GM18498 (cell line): ENCODE results near the gene TMEM247.

ENCODE experiments used
- ATAC-seq: cut with Tn5 transposase; IDR thresholded peaks from one replicate; pipeline ENCODE4 v1.9.1; 2021; ENCODE audit warnings: mild to moderate bottlenecking, moderate library complexity; ENCODE audit not compliant: unreplicated experiment

The TMEM247 gene

DNA sequence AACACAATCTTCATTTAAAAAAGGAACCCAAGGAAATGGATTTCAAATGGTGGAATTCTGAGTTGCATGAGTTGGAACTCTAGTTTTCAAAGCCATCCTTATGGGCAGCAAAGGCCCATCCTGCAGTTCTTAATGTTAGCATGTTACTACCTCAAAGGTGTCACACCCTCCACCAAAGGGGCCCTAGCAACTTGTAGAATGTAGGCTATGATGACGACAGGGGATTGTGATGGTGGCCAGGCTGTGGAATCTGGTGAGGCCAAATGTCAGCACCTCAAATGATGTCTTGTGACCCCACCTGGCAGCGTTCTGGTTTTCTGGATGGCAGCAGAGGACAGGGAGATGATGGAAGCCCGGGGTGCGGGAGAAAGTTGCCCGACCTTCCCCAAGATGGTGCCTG lies at the start of gene TMEM247:
TSS of gene TMEM247 (plus strand) at position 301 of the 400 bp plus-strand sequence.
- no peak for ATAC-seq

DNA sequence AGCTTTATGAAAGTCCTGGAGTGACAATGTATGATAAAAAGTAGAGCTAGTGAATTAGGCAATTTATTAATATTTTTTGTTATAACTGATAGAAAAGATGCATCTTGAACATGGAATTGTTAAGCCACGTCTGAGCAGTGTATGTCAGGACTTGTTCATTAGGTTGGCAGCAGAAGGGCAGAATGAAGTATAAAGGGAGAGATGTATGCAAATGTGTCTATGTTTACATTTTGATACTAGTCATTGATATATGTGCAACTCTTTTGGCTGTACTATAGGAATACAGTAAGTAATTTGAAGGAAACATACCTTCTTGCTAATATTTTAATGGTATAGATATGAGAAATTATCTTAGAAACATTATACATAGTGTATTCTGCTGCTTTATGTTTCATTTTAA lies 49.0 kb upstream of the TMEM247 start:
- ATAC-seq: no peak

DNA sequence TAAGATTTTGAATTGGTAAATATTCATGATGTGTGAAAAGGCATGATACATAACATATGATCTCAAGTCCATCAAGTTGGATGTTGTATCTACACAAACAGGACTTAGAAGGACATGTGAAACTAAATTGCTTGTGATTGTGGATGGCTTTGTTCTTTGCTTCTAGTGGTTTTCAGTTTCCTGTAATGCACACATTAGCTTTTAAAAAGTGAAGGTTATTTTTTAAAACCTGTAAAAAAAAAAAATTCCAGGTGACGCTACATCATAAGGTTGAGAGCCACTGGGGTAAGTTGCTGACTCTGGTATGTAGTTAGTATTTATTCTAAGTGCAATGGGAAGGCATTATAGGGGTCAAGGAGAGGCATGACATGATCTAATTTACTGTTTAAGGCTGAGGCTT lies 48.4 kb upstream of the TMEM247 start:
- no peak for ATAC-seq

DNA sequence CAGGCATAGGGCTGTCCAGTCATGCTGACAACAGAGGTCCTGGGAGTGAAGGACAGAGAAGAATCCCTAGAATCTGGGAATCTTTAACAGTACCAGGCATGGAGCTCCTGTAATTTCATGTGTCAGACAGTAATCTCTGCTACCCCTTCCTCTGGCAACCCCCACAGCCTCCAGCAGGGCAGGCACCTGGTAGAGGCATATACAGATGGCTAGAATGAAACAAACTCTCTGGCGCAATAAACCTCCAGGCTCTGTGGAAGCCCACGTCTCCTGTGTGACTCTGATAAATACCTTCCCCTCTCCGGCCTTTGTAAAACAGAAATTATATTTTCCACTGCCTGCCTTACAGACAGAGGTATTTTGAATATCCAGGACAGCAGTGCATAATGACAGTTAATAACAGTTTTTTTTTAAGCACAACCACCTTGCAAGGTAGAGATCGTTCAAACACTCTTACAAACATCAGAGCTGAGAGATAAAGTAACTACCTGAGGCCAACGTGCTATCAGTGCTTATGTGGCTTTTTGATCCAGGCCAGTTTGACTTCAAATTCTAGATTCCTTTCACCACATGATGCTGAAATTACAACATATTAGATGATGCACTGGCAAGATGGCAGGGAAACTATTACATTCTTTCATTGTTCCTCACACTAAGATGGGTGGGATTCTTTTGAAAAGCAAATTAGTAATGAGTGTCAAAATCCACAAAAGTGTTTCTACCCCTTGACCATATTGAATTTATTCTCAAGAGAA lies 47.7 kb upstream of the TMEM247 start:
- no peak for ATAC-seq

DNA sequence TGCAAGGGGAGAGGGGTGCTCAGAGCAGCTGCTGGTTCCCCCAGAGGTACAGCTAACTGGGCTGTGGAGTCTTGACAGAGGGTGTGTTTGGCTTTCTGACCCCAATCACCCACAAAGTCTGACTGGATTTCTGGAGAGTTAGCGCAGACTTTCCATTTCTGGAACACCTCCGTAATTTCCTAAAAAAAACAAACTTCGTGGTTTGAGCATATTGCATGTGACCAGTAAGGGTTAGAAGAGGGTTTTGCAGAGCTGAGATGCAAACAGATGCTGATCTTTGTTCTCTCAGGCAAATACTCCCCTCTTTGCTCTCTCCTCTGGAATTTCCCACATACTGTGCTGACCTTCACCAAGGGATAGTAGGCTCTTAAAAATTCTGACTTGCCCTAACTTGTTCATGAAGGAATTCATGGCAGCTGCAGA lies 44.5 kb upstream of the TMEM247 start:
- no peak for ATAC-seq

DNA sequence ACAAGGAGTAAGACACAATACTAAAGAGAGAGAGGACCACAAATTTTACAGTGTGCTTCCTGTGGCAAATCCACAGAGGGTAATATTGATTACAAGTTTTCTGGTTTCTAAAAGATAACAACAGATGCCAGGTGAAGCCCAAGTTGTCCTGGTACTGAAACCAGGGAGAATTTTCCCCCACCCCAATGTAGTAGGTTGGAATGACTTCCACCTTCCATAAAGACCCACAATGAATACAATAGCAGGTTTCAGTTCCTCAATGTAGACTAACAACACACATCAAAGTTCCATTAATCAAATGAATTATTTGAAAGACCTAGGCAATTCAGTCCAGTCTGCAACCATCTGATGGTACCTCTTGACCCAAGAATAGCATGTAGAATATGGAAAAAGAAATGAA lies 44.0 kb upstream of the TMEM247 start:
- no peak for ATAC-seq

DNA sequence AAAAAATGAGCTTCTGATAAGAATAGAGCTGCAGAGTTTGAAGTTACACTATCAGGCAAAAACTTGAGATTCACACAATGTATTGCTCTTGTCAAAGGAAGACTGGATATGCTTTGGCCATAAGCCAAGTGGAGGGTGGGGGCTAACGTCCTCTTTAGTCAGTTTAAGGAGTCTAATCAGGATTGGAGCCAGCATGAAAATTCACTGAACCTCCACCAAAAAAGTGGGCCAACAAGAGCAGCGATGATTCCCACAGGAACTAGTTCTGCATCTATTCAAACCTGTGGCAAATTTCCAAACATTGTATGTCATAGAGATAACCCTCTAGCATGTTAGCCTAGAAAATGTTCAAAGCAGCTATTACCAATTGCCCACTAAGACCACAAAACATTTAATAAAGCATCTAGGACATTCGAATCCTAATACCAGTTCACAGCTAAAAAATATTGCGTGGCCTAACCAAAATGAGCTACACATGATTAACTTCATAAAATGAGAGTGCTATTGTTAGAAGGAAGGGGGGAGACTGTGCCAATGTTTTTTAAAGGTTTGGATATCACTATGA lies 43.5 kb upstream of the TMEM247 start:
- no peak for ATAC-seq

DNA sequence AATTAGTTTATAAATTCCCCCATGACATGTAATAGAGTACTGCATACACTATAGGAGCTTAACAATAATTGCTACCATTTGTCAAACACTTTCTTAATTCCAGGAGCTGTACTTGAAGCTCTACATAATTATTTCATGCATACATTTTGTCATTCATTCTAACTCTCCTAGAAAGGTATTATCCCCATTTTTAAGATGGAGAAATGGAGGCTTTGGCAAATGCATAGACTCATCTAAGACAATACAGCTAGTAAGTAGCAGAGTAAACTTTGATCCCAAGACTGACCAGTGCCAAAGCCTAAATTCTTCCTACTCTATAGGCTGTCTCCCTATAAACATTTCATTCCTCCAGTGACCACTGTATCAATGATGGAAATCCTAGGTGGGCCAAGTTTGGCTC lies 42.6 kb upstream of the TMEM247 start:
- ATAC-seq: no peak

DNA sequence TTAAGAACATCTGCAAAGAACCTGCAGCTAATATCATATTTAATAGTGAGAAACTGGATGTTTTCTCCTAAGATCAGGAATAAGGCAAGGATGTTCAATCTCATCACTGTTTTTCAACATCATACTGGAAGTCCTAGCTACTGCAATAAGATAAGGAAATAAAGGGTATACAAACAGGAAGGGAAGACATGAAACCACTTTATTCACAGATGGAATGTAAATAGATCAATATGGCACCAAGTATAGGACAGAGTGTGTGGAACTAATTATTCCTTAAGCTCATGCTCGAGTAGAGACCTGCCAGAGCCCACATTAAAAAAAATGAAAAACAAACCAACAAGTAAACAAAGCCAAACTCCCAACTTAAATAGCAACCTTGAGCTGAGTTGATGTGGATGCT lies 41.3 kb upstream of the TMEM247 start:
- no peak for ATAC-seq

DNA sequence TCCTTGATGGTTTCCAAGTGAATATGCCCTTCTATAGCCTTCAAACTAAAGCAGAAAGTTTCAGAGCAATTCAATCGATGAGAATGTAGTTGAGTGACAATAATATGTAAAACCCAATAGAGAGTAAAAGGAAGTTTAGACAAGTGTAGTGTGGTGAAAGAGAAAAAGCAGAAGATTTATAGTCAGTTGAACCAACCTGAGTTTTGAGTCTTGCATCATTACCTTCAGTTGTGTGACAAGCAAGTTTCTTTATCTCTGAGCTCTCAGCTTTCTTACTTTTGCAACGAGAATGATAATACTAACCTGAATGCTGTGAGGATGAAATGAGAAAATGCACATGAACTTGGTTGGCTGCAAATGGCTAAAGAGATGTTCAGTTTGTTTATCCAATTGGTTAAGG lies 40.6 kb upstream of the TMEM247 start:
- no peak for ATAC-seq

DNA sequence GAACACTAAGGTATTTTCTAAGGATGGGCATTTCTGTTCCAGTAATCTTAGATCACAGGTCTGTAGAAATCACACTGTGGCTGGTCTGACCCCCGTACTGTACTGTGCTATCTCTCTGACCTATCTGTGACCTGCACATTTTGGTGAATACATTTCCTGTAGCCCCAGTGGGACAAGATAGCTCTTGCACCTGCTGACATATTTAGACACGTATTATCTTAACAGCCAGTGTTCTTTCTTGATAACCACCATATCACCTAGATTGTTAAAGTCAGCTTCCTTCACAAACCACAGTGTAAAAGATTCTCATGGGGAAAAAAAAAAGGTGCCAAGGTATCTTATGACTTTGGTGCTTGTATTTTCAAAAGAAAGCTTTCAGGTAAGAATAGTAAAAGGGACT lies 39.8 kb upstream of the TMEM247 start:
- no peak for ATAC-seq

DNA sequence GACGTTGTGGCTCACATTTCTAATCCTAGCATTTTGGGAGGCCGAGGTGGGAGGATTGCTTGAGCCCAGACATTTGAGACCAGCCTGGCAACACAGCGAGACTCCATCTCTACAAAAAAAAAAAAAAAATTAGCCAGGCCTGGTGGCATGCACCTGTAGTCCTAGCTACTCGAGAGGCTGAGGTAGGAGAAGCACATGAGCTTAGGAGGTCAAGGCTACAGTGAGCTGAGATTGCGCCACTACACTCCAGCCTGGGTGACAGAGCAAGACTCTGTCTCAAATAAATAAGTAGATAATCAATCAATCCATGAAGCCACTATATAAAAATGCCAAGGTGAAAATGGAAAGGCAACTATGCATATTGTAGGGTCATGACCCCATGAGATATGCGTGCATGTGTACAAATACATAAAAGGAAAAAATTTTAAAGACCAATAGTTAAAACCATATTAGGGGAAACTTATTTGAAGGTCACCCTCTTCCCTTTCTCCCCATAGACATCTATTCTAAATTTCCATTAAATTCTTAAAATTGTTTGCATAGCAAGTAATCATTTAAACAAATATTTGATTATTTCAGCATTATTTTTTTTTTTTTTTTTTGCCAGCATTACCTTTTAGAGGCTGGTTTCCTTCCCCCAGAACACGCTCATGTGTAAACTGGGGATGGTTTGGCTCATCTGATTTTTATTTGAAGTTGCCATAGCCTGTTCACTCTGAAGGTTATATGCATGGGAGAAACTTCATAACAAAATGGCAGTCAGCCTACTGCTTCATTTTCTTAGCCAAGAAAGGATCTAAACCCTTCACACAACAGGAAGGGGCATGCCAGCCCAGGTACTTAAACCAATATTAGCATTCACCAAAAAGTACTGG lies 37.3 kb upstream of the TMEM247 start:
- no peak for ATAC-seq

DNA sequence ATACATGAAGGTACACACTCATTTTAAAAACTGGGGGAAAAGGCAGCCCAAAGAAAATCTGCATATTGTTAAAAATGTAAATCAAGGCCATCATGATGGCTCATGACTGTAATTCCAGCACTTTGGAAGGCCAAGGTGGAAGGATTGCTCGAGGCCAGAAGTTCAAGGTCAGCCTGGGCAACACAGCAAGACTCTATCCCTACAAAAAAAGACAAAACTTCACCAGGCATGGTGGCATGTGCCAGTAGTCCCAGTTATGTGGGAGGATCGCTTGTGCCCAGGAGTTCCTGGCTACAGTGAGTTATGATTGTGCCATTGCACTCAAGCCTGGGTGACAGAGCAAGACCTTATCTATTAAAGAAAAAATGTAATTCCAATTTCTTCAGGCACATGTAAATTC lies 34.6 kb upstream of the TMEM247 start:
- no peak for ATAC-seq

DNA sequence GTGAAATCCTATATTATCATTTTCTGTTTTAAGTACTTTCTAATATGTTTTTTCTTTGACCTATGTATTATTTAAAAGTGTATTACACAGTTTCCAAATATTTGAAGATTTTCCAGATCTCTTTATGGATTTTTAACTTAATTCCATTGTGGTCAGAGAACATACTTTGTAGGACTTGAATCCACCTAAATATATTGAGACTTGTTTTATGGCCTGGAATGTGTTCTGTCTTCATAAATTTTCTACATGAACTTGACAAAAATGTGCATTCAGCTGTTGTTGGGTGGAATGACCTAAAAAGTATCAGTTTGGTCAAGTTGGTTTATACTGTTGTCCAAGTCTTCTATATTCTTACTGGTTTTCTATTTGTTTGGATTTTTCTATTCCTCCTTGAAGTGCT lies 33.8 kb upstream of the TMEM247 start:
- no peak for ATAC-seq

DNA sequence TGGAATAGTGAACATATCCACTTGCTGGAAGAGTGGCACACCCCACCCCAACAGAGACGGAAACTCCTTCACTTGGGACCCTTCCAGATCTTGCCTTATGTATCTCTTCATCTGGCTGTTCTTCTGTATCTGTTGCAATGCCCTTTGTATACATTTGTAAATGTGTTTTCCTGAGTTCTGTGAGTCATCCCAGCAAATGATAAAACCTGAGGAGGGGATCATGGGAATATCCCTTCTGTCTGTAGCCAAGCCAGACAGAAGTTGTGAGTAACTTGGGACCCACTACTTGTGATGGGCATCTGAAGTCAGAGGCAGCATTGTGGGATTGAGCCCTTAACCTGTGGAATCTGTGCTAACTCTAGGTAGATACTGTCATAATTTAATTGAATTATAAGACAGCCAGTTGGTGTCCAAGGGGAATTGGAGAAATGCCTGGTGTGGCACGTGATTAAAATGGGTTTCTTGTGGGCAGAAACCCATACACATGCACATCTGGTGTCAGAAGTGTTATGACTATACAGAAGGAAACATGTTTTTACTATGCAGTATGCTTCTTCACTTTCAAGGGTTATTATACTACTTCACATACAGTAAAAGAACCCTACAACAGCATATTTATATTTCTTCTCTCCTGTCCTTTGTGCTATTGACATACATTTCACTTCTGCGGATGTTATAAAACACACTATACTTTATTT lies 32.3 kb upstream of the TMEM247 start:
- ATAC-seq: no peak

DNA sequence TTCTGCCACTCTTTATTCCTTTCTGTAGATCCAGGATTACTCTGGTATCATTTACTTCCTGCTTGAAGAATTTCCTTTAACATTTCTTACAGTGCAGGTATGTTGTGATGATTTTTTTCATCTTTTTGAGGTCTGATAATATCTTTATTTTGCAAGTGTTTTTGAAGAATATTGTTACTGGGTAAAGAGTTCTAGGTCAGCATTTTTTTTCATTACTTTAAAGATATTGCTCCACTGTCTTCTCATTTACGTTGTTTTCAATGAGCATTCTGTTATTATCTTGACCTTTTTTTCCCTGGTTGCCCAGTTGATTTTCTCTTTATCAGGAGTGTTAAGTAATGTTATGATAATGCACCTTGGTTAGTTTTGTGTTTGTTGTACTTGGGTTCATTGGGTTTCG lies 31.7 kb upstream of the TMEM247 start:
- no peak for ATAC-seq

DNA sequence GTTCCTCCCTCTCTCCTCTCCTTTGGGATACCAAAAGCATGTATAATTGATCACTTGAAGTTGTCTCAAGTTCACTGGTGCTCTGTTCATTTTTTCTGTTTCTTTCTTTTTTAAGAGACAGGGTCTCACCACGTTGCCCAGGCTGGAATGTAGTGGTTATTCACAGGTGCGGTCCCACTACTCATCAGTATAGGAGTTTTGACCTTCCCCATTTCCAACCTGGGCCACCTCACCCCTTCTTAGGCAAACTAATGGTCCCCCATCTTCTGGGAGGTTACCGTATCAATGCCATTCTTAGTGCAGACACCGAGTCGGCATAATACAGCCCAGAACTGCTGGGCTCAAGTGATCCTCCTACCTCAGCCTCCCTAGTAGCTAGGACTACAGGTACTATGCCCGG lies 31.3 kb upstream of the TMEM247 start:
- no peak for ATAC-seq

DNA sequence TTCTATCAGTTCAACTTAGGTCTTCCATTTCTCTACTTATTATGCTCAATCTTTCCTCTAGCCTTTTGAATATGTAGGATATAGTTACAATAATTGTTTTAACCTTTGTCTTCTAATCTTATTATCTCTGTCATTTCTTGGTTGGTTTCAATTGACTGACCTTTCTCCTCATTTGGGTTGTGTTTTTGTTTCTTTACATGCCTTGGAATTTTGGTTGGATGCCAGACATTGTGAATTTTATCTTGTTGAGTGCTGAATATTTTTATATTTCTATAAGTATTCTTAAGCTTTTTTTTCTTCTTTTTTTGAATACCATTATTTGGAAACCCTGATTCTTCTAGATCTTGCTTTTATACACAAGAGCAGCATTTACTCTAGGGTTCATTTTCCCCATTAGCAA lies 30.7 kb upstream of the TMEM247 start:
- no peak for ATAC-seq

DNA sequence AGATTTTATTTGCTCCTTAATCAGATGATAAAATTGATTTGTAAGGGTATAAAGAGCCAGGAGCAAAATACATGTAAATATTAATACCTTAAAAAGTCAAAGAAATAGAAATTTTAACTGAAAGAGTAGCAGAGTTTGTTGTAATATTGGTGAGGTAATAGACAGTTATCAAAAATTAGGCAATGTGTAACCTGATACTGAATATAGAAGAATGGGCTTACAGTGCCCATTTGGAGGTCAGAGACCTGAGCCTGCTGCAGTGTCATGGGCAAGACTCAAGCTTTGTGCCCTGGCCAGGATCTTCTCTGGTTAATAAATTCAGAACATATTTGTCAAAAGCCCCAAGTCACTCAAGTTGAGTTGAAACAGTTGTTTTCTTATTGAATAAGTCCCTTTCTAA lies 29.7 kb upstream of the TMEM247 start:
- ATAC-seq: no peak

DNA sequence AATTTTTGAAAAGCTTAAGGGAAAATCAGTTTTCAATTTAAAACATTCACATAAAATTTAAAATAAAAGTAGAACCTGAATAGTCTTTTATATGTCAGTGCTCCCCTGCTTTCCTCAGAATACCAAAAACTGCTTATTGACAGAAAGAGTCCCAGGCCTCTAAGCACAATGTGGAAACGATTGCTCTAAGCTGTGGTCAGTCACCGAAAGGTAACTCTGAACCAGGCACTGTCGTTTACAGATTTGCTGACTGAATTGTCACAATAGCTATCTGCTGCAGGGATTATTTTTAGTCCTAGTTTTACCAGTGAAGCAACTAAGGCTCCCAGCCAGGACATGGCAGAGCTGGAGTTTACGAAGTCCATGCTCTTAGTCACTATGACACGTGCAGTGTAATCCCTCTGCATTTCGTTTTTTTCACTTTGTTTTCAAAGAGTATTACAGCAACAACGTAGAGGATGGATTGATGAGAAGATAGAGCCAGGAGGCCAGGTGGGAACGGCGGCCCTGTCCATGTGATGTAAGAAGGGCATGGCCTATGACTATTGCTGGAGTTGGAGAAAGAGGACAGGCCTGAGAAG lies 28.1 kb upstream of the TMEM247 start:
- no peak for ATAC-seq

DNA sequence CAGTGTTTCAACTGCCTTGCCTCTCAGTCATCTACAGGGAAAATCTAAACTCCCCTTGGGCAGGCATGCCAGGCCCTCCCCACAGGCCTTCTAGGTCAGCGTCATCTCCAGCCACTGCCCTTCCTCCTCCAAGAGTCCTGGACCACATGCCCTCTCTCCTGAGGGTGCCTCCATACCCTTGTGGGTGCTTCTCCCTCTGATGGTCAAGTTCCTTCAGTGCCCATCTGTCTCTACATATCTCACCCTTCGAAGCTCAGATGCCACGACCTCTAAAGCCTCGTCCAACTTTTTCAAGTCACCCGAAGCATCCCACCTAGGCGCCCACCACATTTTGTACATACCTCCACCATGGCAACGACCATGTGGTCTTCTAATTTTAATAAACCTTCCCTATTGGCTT lies 22.6 kb upstream of the TMEM247 start:
- ATAC-seq: no peak
